Smooth muscle cell of the brain vasculature (primary cell): ENCODE measurements around the gene MRPS23.

Experiments used
- DNase-seq: peaks from one replicate; pipeline ENCODE4 v3.0.0-alpha.2; 2012; ENCODE audit warnings: low read depth, low spot score

Gene MRPS23

DNA sequence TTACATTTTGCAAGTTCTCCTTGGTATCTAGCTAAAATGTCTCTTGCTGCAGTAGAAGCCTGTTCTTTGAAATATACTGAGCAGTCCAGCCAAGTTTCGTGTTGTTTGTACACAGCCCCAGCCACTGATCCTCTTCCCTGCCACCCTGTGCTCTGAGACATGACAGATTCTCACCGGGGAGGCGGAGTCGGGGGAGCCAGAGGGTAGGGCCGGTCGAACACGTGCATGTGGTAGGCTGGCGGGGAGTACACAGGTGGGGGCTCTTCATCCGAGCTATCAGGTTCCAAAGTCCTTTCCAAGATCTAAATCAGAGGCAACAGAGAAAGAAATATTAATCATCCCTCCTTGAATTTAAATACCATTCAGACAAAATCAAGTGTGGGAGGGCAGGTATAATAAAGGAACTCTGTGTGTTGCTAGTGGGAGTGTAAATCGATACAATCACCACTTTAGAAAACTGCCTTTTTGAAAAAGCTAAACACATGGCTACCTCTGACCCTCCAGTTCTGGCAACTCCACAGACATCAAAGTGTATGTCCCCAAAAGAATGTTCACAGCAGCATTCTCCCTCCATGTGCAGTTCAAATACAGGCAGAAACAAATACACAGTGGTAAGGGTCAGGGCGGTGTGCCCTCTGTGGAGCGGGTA, 29.7 kb upstream of the MRPS23 start:
- DNase-seq, result no peak

DNA sequence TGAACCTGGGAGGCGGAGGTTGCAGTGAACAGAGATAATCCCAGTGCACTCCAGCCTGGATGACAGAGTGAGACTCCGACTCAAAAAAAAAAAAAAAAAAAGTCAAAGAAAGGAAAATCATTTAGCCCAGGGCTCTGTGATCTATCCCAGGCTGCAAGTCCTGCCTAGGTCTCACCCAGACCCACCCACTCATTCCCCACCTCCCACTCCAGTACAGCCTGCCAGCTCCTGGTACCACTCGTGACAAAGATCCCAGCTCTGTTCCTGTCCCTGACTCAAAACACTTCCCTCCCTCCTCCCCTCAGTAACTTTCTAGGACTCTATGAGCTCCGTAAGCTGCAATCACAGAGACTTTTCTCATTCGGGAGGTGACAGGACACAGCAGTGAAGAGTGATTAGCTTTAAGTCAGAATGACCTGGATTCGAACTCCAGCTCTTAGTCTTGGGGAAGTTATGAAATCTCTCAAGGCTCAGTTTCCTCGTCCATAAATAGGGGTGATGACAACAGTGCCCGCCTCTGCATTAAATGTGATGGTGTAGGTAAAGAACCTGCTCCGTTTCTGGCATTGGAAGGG, 28.0 kb upstream of the MRPS23 start:
- no peak for DNase-seq

DNA sequence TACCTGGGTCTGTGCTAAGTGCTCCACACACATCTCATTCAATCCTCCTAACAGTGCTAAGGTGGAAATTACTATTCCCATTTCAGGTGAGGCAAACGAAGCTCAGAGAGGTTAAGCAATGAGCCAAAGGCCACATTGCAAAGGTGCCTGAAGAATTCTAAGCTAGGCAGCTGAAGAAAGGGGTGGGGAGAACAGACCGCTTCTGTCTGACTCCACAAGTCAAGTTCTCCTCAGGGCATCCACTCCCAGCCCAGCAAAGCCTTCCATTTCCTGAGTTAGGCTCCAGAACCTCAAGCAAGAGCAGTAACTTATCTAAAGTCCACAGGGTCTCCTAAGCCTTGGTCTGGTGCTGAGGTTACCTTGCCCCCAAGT, 27.0 kb upstream of the MRPS23 start:
- DNase-seq, result no peak

DNA sequence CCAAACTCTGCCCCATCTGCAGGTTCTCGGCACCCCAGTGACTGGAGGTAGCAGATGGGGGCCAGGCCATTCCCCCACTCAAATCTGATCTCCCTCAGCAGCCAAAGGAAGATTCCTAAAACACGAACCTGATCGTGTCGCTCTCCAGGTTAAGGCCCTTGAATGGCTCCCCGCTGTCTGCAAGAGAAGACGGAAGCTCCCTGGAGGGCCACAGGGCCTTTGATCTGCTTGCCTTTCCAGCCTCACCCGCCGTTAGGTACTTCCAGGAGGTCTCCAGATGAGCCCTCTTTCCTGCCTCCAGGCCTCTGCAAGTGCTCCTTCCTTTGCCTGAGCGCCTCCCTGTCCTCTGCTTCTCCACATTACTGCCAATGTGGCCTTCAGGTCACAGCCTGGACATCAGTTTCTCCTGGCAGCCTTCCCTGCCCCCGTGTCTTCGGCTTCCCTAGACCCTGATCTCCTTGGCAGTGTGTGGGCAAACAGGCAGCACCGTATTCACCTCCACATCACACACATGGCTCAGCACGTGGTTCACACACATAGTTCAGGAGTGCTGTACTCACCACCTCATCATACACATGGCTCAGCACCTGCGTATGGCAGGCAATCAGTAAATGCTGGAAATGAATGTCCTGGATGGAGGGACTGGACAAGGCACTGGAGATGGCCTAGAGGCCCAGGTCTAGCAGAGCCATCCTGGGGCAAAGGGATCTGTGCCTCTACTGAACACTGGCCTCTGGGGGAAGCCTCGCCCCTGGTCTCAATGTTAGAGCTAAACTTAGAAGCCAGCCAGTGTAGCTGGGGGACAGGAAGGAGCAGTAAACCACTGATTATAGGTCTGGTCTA, 26.4 kb upstream of the MRPS23 start:
- DNase-seq, result no peak

DNA sequence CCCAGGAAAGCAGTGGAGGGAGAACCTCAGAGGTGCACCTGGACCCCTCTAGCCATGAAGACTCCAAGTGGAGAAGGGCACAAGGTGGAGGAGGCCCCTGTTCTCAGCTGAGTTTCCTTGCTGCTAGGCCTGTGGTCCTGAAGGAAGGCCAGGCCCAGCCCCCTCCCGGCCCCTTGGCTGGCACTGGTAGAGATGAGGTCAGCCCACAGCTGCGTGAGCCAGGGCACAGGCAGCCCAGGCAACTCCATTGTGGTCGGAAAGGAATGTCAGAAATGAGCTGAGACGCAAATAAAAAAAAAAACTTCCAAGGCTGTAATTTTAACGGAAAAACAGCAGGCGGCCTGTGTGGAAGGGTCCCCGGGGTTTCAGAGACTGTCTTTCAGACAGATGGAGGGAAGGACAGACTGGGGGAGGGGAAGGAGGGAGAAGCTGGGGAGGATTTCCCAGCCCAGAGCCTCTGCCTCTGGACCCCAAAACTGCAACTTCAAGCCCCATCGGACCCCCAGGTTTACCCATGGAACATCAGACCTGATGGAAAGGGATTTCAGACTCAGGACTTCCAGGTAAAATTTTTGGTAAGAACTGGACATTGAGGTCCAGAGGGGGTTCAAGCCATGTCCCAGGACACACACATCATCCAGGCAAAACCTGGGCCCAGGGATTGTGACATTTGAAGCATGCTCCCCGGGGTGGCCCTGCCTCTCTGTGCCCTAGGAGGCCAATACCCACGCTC, 25.6 kb upstream of the MRPS23 start:
- DNase-seq, result peak; percentile 94

DNA sequence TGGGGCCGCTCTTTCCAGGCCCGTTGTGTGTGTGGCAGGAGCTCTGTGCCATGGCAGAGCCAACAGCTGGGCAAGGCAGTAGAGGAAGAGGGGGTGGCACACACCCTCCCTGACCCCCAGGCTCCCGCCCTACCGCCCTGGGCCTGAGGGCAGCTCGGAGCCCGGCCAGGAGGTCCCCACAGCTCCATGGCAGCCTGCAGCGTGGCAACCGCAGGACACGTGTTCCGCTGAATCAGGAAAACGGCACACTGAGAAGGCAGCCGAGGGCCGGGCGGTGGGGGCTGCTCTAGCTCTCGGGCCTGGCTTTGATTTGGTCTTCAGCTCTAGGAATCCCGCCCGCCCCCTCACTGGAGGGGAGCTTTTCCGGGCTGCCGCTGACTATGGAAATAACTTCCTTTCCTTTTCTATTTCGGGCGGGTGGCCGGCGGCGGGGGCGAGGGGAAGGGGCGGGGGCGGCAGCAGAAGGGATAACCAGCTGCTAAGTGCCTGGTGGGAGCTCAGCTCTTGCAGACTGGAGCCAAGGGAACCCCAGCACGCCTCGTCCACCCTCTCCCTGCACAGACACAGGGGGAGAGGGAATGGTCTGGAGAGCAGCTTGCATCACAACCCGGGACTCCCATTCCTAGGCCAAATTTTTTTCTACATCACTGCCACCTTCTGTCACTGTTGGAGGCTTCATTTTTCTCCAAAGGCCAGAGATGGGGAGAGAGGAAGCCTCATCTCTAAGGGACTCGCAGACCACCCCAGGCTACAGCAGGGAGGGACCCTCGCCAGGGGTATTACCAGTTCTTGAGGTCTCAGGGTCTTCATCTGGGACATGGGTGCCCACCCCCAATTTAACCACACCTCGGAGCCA, 24.8 kb upstream of the MRPS23 start:
- peak; percentile 95 for DNase-seq

DNA sequence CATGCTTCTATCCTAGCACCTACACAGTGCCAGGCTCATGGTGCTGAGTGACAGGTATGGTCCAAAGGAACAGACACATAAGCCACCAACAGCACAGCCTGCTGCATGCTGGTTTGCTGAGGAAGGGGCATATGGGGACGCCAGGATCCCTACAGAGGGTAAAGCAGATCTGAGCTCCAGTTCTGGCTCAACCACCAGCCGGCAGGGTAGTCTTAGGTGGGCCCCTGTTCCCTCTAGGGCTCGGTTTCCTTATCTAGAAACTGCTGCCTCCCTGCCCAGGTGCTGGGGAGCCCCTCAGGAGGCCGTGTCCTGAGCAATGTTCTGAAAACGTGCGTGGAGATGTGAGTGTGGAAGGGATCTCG, 24.2 kb upstream of the MRPS23 start:
- DNase-seq, result no peak

DNA sequence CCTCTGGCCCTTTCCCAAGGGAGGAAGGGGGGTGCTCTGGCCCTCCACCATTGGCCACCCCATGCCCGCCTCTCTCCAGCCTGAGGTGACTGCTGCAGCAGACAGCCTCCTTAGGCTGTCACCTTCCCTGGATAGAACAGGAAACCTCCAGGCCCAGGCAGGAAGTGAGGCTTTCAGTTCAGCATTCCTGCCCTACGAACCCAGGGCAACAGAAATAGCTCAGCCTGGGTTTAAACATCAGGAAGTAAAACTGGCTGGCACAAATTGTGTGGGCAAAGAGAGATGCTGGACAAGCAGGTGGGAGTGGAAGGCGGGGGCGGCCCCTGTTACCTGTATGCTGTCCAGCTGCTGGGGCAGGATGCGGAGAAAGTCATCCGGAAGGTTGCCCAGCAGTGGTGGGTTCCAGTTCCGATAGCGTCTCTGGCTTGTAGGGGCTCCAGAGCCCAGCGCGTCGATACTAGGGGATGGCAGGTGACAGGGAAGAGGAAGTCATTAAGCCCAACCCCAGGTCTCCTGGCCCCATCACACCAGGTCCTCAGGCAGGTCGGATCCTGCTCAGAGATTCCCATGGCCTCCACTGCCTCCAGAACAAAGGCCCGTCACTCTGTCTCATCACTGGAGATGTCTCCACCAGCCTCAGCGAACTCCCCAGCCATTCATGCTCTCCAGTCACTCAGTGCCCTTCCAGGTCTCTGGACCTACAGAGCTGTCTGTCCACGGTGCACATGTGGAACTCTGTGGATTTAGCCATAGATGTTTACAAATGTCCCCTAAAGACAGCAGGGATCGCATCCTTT, 23.6 kb upstream of the MRPS23 start:
- DNase-seq, result no peak

DNA sequence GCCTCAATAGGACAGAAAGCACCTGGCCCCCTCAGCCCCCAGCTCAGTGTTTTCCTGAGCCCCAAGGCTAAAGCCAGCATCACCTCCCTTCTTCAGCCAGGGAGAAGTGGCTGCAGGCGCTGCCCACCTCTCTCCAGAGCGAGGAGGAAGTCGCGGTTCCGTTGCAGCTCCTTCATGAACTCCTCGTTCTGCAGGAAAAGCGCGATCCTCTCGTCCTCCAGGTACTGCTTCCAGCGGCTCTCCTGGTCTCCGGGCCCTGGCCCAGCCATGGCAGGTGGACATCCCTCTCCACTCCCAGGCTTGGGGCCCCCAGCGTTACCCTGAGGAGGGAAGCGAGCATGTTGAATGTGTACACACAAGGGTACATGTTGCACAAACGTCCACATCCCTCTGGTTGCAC, 22.7 kb upstream of the MRPS23 start:
- DNase-seq, result no peak

DNA sequence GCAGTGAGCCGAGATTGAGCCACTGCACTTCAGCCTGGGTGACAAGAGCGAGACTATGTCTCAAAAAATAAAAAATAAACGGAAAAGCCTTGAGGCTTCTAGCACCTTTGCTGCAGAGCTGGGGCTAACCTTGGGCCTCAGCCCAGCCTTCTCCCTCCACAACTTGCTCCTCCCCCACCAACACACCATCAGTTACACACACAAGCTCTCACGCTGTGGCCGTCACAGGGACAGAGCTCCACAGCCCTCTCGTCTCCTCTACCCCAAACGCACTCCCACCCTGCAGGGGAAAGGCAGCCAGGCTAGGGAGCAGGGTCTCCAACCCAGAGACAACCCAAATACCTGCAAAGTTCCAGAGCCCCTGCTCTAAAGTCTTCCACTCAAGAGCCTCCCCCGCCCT, 22.0 kb upstream of the MRPS23 start:
- DNase-seq, result no peak

DNA sequence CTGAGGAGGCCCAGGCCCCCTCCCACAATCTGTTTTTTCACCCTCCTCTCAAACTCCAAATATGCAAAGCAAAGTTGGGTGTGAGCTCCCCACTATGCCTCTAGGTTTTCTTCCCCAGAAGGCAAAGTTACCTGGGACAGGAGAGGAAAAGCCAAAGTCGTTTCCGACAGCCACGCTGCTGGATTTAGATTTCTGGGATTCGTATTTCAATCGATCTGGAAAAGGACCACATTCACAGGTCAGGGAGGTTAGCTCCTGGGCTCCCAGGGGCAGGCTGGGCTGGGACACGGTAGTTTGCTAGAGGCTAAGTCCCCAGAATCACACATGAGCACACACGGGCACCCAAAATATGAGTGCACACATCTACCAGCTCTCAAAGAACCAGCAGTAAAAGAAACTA, 21.3 kb upstream of the MRPS23 start:
- DNase-seq, result no peak

DNA sequence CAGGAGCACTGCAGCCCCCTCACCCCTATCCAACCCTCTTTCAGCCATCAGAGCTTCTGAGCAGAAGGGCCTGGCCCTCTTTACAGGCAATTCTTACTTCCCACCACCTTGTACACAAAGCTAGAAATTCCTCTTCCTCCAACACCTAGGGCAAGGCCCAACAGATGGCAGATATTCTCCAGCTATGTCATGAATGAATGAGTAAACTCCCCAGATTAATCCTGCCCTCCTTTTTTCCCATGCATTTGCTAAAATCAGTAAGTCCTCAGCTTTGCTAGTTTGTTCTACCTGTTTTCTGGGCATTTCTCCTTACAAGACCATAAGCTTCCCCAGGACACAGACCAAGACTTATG, 20.4 kb upstream of the MRPS23 start:
- DNase-seq, result no peak

DNA sequence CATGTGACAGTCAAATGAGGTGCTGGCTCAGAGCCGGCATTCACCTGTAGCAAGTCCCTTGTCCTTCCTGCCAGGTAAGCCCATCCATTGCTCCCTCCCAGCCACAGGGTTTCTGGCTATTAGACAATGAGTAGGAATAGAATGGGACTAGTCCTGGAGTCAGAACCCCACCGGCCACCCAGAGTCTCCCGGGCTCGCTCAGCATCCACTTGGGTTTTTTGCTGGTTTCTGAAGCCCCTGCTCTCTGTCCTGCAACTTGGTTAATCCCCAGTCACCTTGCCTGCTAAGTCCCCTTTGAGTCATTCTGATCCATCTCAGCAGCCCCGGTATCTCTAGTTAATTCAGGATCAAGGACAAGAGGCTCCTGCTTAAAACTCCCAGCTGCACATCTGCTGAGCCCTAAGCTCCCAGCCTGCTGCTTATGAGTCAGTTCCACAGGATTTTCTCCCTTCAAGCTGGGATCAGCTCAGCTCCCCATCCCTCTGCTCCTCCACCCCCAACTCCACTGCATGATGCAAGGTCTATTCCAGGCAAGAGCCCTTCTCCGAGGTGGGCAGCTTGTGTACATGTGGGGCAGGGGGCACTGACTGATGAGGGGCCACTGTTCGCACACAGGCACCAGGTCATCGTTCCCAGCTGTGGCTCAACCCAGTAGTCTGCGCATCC, 19.9 kb upstream of the MRPS23 start:
- DNase-seq, result no peak

DNA sequence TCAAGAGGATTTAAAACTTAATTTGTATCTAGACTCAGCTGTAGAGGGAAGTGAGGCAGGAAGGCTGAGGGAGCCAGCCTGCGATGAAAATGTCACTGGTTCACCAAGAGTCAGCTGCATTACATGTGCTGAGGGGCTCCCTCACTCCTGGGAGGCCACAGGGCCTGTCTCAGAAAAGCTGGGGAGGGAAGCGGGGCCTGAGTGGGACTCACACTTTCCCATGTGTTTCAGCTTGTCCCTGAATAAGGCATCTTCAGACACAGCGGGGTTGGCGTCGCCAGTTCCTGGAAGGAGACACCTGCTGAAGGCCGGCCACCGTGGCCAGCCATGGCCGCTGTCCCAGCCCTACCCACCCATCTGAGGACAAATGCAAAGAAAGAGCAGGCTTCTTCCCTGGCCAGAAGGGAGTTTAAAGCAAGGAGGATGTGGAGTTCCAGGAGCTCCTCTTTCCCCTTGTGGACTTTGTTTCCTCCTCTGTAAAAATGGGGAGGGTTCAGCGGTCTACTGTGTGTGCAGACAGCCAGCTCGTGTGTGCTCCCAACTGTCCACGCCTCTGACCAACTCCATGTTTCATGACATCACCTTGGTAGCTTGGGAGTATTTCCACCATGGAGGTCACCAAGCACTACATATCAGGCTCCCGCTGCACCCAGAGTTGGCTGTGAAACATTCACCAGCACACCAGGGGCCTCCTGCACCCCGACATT, 19.2 kb upstream of the MRPS23 start:
- no peak for DNase-seq

DNA sequence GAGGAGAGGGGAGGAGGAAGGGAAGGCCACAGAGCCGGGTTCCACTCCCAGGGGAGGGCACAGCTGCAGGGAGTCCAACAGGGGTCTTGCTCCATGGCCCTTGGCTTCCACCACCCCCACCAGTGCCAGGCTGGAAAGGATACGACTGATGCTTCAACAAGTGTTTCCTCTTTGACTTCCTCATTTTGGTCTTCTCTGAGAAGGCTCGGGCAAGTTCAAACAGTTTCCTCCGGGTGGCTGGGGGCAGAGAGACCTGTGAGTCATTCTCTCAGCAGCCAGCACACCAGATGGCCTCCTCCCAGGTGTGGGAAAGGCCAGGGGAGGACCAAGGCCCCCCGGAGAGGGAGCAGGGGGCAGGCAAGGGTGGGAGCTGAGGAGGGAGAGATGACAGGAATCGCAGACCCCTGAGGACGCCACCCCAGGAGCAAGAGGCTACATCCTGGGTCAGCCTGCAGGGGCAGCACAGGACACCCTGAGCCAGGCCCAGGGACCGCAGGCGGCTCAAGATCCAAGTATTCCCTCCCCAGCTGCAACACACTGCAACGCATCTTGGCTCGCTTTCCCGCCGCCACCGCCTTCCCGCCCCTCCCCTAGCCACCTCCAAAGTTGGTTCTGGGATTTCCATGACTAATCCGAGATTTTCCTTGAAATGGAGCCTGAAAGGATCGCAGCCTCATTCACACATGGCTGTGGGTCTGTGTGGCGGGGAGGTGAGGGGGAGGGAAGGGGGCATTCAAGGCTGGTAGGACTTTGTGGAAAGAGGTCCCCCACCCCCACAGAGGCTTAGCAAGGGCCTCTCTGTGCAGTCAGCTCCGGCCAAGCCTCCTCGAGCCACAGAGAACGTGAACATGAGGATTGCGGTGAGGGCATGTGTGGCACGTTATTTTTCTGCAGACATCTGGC, 18.4 kb upstream of the MRPS23 start:
- peak; percentile 69 for DNase-seq

DNA sequence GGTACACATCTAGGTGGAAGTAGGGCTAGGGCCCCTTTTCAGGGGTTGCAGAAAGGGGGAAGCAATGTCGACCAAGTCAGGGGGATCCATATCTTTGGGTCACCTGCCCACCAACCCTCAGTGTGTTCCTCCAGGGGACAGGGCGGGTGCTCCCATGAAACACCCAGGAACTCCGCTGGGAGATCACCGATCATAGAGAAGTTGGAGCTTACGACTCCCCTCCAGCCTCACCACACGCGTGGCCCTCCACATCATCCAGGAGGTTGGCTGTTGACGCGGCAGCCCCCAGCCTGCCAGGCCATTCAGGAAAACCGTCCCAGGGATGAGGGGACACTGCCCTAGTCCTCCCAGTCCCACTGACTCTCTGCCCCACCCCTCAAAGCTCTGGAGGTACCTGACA, 17.3 kb upstream of the MRPS23 start:
- no peak for DNase-seq

DNA sequence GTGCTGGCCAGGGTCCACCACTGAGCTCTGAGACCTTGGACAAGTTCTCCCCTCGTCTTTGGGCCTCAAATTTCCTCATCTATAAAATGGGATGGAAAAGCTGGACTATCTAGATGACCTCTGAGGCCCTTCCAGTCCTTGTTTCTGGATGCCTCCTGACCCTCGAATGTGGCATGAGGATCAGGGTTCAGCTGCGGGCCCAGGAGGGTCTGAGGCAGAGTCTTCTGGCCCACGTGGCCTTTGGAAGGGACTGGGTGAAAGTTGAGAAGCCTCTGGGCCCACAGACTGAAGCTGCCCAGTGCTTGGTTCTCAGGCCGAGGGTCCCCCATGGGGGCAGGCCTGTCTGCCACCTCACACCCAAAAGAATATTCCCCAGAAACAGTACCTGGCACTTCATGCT, 16.9 kb upstream of the MRPS23 start:
- DNase-seq, result no peak

DNA sequence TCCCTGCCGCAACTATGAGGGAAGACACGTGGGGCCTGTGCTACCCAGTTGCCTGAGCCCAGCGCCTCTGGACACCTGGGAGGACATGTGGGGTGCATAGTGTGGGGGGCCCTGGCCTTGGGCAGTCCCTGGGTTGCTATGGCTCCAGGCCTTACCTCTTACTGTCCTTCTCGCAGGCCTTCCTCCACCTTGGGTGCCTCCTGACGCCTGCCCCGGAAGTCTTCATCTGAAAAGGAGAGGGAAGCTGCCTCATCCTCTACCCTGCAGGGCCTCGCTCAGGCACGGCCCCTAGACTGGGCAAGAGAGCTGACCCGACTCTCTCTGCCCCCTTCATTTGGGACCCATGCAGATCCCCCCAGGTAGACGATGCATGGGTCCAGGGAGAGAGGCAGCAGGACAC, 16.5 kb upstream of the MRPS23 start:
- DNase-seq, result no peak

DNA sequence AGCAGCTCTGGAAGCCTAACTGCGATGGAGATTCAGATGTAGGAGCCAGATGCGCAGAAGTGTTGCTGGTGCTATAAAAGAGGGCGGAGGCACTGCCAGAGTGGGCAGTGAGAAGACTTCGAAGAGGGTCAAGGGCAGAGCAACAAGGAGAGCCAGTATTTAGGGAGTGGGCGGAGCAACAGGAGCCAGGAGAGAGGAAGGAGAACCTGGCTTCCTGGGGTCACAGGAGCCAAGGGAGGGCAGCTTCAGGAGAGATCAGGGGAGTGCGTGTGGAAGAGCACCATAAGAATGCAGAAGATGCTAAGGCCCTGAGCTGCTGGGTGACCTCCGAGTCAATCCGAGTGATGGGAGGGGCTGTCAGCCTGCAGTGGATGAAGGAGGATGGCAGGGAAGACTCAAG, 14.4 kb upstream of the MRPS23 start:
- DNase-seq, result no peak
